Activated CD8-positive, alpha-beta memory T cell treated with anti-CD3 and anti-CD28 coated beads, Interleukin-2, amount 50 U/mL, for 1 hour (primary cell): Measurements from ENCODE around the gene CFAP299.
"Not testable (repeated sequence)": the region's sequence is repeated elsewhere in the genome, so short reads cannot be mapped to it uniquely, and the experiment has no call there.

Experiments
- DNase-seq: peaks from one replicate; pipeline ENCODE4 v3.0.0-alpha.2; 2020; ENCODE audit errors: extremely low read depth

Gene CFAP299

DNA sequence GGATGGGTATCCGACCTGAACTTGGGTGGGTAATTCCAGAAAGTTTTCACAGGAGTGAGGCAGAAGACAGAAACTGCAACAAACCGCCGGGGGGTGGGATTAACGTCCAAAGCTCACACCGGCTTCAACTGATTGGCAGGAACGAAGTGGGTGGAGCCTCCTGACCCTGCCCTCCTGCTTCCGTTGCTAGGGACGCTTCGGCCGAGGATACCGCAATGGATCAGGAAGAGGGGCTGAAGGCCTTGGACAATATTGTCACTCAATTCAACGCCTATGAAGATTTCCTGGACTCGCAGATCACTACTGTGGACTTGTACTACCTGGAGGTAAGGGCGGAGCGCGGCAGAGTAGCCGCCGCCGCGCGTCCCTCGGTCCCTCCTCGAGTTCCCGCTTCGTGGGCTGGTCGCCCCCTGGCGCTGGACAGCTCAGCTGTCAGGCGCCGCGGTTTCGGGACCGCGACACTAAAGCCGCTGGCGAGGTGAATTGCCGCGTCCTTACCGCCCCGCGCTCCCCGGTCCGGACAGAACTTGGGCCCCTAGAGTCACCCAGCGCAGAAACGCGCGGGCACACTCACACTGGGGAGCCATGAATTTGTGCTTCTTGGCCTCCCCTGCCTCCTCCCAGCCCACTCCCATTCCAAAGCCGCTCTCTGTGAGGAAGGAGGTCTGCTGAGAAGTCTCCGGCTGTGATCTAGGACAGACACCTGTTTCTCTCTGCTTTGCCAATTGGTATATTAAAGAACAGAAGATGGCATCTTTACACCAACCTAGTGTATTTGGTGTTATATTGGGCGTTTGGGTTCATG lies at the start of gene CFAP299:
CFAP299 (plus strand) TSS at position 177 of the 805 bp plus-strand sequence.
- DNase-seq = peak; percentile 4

DNA sequence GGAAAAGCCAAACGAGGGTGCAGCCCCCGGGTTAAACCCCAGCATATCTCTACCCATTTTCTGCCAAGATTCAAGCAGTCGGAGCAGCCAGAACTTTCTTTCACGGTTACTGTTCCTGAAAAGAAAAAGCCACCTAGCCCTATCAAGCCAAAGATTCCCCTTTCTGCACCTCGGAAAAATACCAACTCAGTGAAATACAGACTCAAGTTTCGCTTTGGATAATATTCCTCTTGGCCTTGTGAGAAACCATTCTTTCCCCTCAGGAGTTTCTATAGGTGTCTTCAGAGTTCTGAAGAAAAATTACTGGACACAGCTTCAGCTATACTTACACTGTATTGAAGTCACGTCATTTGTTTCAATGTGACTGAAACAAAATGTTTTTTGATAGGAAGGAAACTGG lies 49.1 kb upstream of the CFAP299 start:
- no peak for DNase-seq

- not testable (repeated sequence) for DNase-seq
Measured at GRCh38 chr4:80290665-80291064, 44.9 kb upstream of the CFAP299 start.

GRCh38 chr4:80294206-80294605 lies 41.3 kb upstream of the CFAP299 start:
- no peak for DNase-seq

DNA sequence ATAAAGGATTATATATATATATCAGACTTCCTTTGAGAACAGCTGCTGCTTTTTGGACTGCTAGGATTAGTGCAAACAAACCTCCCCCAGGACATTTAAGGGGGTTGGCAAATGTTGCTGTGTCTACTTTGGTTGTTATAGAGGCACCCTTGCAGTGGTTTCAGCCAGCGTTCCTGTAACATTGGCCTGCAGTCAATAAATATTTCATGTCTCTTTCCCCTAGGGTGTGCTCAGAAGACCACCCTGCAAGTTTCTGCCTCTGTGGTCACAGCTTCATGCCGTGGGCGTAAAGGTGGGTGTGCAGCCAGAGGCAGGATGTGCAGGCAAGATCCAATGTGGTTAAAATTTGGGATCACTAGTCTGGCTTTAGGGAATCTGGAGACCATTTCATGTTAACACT lies 40.2 kb upstream of the CFAP299 start:
- no peak for DNase-seq

DNA sequence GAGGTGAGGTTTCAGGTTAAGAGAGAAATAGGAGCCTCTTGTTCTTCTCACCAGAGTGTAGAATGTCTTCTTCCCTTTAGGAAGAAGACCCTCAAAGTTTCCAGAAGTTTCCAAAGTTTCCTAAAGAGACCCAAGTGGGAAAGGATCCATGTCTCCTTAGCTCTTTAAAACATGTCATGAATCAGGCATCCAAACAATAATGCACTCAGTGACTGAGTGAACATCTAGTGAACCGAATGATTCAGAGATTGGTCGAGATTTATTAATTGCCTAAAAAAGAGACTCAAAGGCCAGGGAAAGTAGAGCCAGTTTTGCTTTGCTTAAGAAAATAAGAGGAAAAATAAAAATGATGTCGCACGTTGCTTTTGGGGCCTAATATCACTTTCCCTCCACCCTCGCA lies 39.7 kb upstream of the CFAP299 start:
- no peak for DNase-seq

- DNase-seq = no peak
Measured at GRCh38 chr4:80301884-80302283, 33.6 kb upstream of the CFAP299 start.

DNA sequence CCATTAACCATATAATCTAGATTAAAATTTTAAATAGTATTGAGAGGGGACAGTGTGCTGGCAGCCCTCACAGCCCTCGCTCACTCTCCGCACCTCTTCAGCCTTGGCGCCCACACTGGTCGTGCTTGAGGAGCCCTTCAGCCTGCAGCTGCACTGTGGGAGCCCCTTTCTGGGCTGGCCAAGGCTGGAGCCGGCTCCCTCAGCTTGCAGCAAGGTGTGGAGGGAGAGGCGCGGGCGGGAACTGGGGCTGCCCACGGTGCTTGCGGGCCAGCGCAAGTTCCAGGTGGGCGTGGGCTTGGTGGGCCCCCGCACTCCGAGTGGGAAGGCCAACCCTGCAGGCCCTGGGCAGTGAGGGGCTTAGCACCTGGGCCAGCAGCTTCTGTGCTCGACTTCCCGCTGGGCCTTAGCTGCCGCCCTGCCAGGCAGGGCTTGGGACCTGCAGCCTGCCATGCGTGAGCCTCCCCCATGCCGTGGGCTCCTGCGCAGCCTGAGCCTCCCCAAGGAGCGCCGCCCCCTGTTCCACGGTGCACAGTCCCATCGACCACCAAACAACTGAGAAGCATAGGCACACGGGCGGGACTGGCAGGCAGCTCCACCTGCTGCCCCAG lies 32.8 kb upstream of the CFAP299 start:
- no peak for DNase-seq

DNA sequence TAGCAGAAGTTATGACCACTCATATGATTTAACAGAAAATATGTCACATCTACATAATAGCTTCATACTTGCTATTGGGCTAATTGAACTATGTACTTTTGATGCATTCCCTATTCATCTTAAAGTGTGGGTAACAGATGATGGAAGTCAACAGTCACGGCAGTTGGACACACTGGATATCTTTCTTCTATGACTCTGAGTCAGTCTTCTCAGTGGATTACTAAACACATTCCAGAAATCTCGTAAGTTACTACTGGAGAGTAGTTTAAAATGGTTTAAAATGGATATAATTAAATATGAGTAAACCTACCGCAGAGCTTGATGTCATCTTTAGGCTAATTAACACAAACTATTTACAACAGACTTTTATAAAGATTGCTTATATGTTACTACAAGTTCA lies 30.1 kb upstream of the CFAP299 start:
- no peak for DNase-seq

- DNase-seq = no peak
Measured at GRCh38 chr4:80306260-80306659, 29.3 kb upstream of the CFAP299 start.

DNA sequence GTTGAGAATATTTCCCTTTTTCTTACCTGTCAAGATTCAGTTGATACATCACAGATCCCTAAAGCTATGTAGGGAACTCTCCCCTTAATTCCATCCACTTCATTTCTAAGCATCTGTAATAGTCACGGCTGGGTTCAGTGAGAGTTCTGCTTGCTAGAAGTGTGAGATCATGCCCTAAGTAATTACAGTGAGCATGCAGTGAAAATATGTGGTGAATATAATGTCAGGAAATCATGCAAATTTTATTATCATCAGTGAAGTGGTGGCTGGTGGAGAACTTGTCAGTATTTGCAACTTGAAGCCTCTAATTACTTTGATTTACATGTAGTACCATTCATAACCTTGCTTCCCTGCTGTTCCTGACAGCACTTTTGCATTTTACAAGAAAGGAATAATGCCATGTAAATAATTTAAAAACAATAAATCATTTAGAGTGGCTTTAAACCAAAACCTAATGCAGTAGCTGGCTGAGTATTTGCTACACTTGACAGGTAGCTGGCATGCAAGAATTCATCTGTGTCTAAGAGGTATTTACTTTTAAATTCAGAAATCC lies 28.3 kb upstream of the CFAP299 start:
- no peak for DNase-seq

DNA sequence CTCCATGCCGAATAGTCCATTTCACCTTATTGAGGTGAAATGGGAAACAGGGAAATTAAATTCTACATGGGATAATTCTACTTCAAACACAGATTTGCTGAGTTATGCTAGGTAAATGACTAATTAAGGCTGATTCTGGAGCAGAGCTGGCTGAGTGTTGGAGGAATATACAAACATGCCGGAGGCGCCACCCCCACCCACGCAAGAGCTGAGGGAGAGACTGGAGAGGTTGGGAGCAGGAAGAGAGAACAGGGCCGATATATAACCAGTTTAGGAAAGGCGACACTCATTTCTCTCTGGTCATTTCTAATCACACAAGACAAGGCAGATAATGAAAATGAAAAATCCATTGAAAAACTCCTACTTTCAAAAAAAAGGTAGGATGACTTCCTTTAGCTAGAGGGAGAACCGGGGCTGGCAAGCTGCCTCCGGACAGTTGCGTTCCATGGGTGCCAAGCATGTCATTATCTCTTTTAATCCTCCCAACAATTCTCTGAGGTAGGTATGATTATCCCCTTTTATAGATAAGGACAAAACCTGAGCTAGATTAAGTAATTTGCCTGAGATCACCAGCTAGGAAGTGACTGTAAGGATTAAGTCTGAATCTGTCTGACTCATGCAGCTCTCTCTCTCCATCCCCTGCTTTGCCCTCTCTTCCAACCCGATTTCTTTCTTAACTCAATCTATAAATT lies 27.6 kb upstream of the CFAP299 start:
- no peak for DNase-seq

- no peak for DNase-seq
Measured at GRCh38 chr4:80308466-80308822, 27.1 kb upstream of the CFAP299 start.

DNA sequence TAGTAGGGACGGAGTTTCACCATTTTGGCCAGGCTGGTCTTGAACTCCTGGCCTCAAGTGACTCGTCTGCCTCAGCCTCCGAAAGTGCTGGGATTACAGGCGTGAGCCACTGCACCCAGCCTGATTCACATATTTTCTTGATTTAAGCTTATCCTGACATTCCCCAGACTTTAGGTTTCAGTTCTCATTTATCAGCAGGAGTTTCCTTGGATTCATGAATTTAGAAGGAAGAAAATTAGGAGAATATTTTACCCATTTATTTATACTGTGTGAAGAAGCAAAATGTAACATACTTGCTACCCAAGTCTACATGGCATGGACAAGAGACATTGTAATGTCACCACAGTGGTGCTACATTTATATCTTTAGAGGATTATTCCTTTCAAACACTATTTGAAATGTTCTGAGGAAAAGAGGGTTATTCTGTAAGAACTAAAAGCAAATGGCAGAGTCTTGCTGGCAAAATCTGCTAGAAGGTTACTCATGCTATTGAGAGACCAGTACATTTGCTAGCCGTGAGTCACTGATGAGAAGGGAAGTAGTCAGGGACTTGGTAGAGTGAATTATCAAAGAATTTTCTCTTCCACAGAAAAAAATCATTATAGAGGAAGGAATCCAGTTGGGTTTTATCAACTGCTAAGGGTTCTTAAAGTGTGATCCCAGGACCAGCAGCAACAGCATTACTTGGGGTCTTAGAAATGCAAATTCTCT lies 26.1 kb upstream of the CFAP299 start:
- DNase-seq = no peak

GRCh38 chr4:80311130-80311529 lies 24.4 kb upstream of the CFAP299 start:
- DNase-seq = no peak

- no peak for DNase-seq
Measured at GRCh38 chr4:80312124-80312523, 23.4 kb upstream of the CFAP299 start.

DNA sequence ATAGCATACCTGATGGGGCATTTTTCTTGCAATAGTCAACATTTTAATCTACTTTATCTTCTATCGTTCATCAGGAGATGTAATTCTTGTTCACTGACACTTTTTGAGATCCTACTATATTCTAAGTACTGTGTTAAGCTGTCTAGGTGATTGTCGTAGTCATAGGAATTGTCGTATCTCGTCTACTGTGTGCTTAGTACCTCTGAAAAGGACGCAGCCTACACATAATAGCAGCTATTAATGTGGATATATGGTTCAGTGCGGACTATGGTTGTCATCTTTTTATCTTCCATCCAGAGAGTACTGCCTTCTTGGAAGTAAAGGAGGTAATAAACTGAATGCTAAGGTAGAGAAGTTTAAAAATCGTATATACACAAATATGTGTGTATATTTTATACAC lies 21.9 kb upstream of the CFAP299 start:
- no peak for DNase-seq

DNA sequence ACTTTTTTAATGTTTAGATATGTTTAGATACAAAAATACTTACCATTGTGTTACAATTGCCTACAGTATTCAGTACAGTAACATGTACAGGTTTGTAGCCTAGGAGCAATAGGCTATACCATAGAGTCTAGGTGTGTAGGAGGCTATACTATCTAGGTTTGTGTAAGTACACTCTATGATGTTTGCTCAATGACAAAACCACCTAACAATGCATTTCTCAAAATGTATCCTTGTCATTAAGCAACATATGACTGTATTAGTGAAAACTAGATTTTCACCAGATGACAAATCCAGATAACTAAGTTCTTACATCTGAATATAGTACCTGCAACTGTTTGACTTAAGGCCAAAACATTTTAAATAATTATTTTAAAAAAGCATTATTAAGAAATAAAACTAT lies 19.7 kb upstream of the CFAP299 start:
- not testable (repeated sequence) for DNase-seq

- DNase-seq = no peak
Measured at GRCh38 chr4:80321341-80321740, 14.2 kb upstream of the CFAP299 start.

GRCh38 chr4:80321776-80322175 lies 13.8 kb upstream of the CFAP299 start:
- DNase-seq = no peak

- no peak for DNase-seq
Measured at GRCh38 chr4:80322716-80323115, 12.8 kb upstream of the CFAP299 start.

DNA sequence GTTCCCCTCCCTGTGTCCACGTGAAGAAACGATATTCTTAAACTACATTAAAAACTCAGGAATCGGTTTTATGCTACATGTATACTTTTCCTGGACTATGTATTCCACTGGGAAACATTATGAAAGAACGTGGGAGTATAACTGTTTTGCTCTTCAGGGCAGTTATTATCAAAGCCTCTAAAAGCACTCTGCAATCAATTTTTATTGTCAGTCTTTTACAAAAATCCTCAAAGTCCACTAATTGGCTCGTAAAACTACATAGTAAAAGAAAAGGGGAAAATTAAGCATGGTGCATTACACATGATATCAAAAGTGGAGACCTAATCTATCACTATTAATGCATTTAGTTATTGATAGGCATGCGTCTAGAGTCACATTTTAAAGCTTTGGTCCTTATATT lies 11.4 kb upstream of the CFAP299 start:
- no peak for DNase-seq
